GM23248 (cell line): Measurements from ENCODE around the gene TEAD4. TPM values are rescaled to one million over a fixed set of nuclear protein-coding genes. Genes with fewer than 3 reads are reported as not detected.

Experiments used
- DNase-seq: peaks from one replicate; pipeline ENCODE4 v3.0.0-alpha.2; 2015
- H2AFZ ChIP-seq: fragments of 200-600 bp; sonication (generic); 2 replicates; pipeline ENCODE4 v1.6.1; 2016; ENCODE audit warnings: antibody characterized with exemption
- H3F3A ChIP-seq: fragments of 200-600 bp; sonication (generic); 2 replicates; pipeline ENCODE4 v1.6.1; 2016; ENCODE audit warnings: mild to moderate bottlenecking, antibody characterized with exemption, mixed run types; ENCODE audit not compliant: insufficient read depth
- H3K27ac ChIP-seq: fragments of 200-600 bp; sonication (generic); 2 replicates; pipeline ENCODE4 v1.5.1; 2016; ENCODE audit warnings: mild to moderate bottlenecking
- H3K27me3 ChIP-seq: fragments of 200-600 bp; sonication (generic); replicated peaks from 2 replicates; pipeline ENCODE4 v1.6.1; 2016; ENCODE audit warnings: mild to moderate bottlenecking; ENCODE audit not compliant: insufficient read depth
- H3K36me3 ChIP-seq: fragments of 200-600 bp; sonication (generic); 2 replicates; pipeline ENCODE4 v1.6.1; 2016; ENCODE audit warnings: low read depth, mild to moderate bottlenecking
- H3K4me1 ChIP-seq: fragments of 200-600 bp; sonication (generic); 2 replicates; pipeline ENCODE4 v1.6.1; 2016; ENCODE audit warnings: mild to moderate bottlenecking; ENCODE audit not compliant: insufficient read depth
- H3K4me2 ChIP-seq: fragments of 200-600 bp; sonication (generic); one replicate; pipeline ENCODE4 v1.6.1; 2016; ENCODE audit warnings: mild to moderate bottlenecking; ENCODE audit not compliant: unreplicated experiment
- H3K4me3 ChIP-seq: fragments of 200-600 bp; sonication (generic); 2 replicates; pipeline ENCODE4 v1.5.1; 2016; ENCODE audit warnings: mild to moderate bottlenecking
- H3K79me2 ChIP-seq: fragments of 200-600 bp; sonication (generic); 2 replicates; pipeline ENCODE4 v1.6.1; 2016; ENCODE audit warnings: mild to moderate bottlenecking; ENCODE audit not compliant: insufficient read depth
- H3K9ac ChIP-seq: fragments of 200-600 bp; sonication (generic); 2 replicates; pipeline ENCODE4 v1.6.1; 2016; ENCODE audit warnings: mild to moderate bottlenecking
- H3K9me2 ChIP-seq: fragments of 200-600 bp; sonication (generic); 2 replicates; pipeline ENCODE4 v1.6.1; 2016; ENCODE audit warnings: mixed run types, mild to moderate bottlenecking, moderate library complexity; ENCODE audit not compliant: insufficient read depth
- H3K9me3 ChIP-seq: fragments of 200-600 bp; sonication (generic); one replicate; pipeline ENCODE4 v1.6.1; 2017; ENCODE audit warnings: low read depth
- H4K20me1 ChIP-seq: fragments of 200-600 bp; sonication (generic); 2 replicates; pipeline ENCODE4 v1.6.0; 2016; ENCODE audit not compliant: insufficient read depth
- EZH2 ChIP-seq: fragments of 200-600 bp; sonication (generic); IDR thresholded peaks from 2 replicates; pipeline ENCODE4 v1.6.1; 2018; ENCODE audit warnings: antibody characterized with exemption, mild to moderate bottlenecking; ENCODE audit not compliant: insufficient read depth, poor library complexity, severe bottlenecking
- EZH2phosphoT487 ChIP-seq: fragments of 200-600 bp; sonication (generic); IDR thresholded peaks from 2 replicates; pipeline ENCODE4 v1.6.1; 2018; ENCODE audit warnings: antibody characterized with exemption, moderate library complexity, mild to moderate bottlenecking, low read depth; ENCODE audit not compliant: insufficient read depth
- WGBS, 2 experiments: methylation state at CpG; one replicate each; pipeline ENCODE4 v1.1.6; 2015 to 2017; ENCODE audit warnings: low lambda C conversion rate in 2 of 2, low coverage in 1 of 2; ENCODE audit errors: missing lambda C conversion rate in 2 of 2; 5-methylcytosine and 5-hydroxymethylcytosine counted together
- in situ Hi-C: fragments of 300-500 bp; cut with MboI; formaldehyde crosslinking; loops from 2 replicates; pipeline ENCODE4 v1.15.0; 2020
- polyA plus RNA-seq: library from polyadenylated mRNA; unstranded; fragments of >200 nt; fragmentation: Nextera tagmentation; extraction: Ambion mirVana; gene quantifications from 2 replicates; pipeline ENCODE4 v1.2.1, GENCODE V29; 2016
- small RNA-seq: library from RNA; depleted of rRNA; stranded (forward); fragments of <200 nt; gene quantifications from one replicate; pipeline ENCODE3, GENCODE V24; 2014; ENCODE audit warnings: low read depth, low replicate concordance
- total RNA-seq: library from RNA; depleted of rRNA; stranded (reverse); fragments of >200 nt; shearing (Covaris generic); gene quantifications from 2 replicates; pipeline ENCODE4 v1.2.3, GENCODE V29; 2014; rRNA removed

The TEAD4 gene
- total and polyA plus RNA-seq, 2 experiments from 2014 or later: 13.6 to 13.8 TPM

GRCh38 chr12:3087758-3088650 is 128.8 kb downstream of the TEAD4 start:
- Histone ChIP-seq H3K4me2 (no peak overlapping the region), H3K36me3 (no peaks in the 10 kb centered on the region), H3K9me2 (no peaks in the 10 kb centered on the region), H3K27ac (no peak overlapping the region), H2AFZ (no peak overlapping the region), H4K20me1 (no peaks in the 10 kb centered on the region), H3K79me2 (no peaks in the 10 kb centered on the region), H3K9ac (no peak overlapping the region), H3F3A (no peaks in the 10 kb centered on the region), H3K4me1 (no peaks in the 10 kb centered on the region), H3K9me3 (no peaks in the 10 kb centered on the region), H3K4me3 (no peak overlapping the region), H3K27me3 (no peaks in the 10 kb centered on the region)
- DNase-seq: peak; percentile 42
- in situ Hi-C loops: no loop called here
- TF ChIP-seq EZH2 (no peak), EZH2phosphoT487 (no peak)
- 71 to 75% methylated on average over 11 of the region's 11 CpGs for WGBS, 2 experiments

GRCh38 chr12:3089588-3089987 is 130.4 kb downstream of the TEAD4 start:
- Histone ChIP-seq H4K20me1 (no peaks in the 10 kb centered on the region), H3K79me2 (no peaks in the 10 kb centered on the region), H3K36me3 (no peaks in the 10 kb centered on the region), H3K4me3 (no peak overlapping the region), H3K9me3 (no peaks in the 10 kb centered on the region), H2AFZ (no peak overlapping the region), H3K27ac (no peak overlapping the region), H3K4me2 (no peak overlapping the region), H3K4me1 (no peaks in the 10 kb centered on the region), H3K9ac (no peak overlapping the region), H3K9me2 (no peaks in the 10 kb centered on the region), H3K27me3 (no peaks in the 10 kb centered on the region), H3F3A (no peaks in the 10 kb centered on the region)
- in situ Hi-C loops: no loop called here
- no peak for TF ChIP-seq EZH2
- WGBS, 2 experiments: 91 to 96% methylated on average over 5 of the region's 5 CpGs
- DNase-seq: no peak

Small RNA genes lying within 50 kb of the gene (small RNA-seq; reads per million reads assigned to genes)
- not detected for gene RNU6-1315P

Other genes starting within 250 kb of the TEAD4 start
- gene FKBP4, start 164.4 kb upstream of the TEAD4 start, total RNA-seq: 24.0 and 27.6 TPM in 2 replicates
- gene FKBP4, start 164.4 kb upstream of the TEAD4 start, polyA plus RNA-seq: 27.4 and 29.2 TPM in 2 replicates
- gene ITFG2, start 146.7 kb upstream of the TEAD4 start, total RNA-seq: 14.4 and 15.7 TPM in 2 replicates
- 19.1 and 21.9 TPM in 2 replicates for gene ITFG2, start 146.7 kb upstream of the TEAD4 start, polyA plus RNA-seq
- not detected in 2 replicates for gene NRIP2, start 124.4 kb upstream of the TEAD4 start, total RNA-seq
- gene NRIP2, start 124.4 kb upstream of the TEAD4 start, polyA plus RNA-seq: 0.24 and 0.46 TPM in 2 replicates
- not detected in 2 replicates for gene TEX52, start 102.4 kb upstream of the TEAD4 start, total RNA-seq
- gene TEX52, start 102.4 kb upstream of the TEAD4 start, polyA plus RNA-seq: not detected in 2 replicates
- 12.4 and 23.9 TPM in 2 replicates for gene FOXM1, start 82.2 kb upstream of the TEAD4 start, total RNA-seq
- 15.4 TPM in 2 replicates for gene FOXM1, start 82.2 kb upstream of the TEAD4 start, polyA plus RNA-seq
- 27.6 and 35.3 TPM in 2 replicates for gene RHNO1, start 82.2 kb upstream of the TEAD4 start, total RNA-seq
- gene RHNO1, start 82.2 kb upstream of the TEAD4 start, polyA plus RNA-seq: 38.4 and 40.3 TPM in 2 replicates
- 29.2 and 47.0 TPM in 2 replicates for gene TULP3, start 68.5 kb upstream of the TEAD4 start, total RNA-seq
- 39.4 and 42.6 TPM in 2 replicates for gene TULP3, start 68.5 kb upstream of the TEAD4 start, polyA plus RNA-seq
- gene TSPAN9, start 118.0 kb downstream of the TEAD4 start, total RNA-seq: 13.3 and 14.4 TPM in 2 replicates
- gene TSPAN9, start 118.0 kb downstream of the TEAD4 start, polyA plus RNA-seq: 8.0 and 9.5 TPM in 2 replicates